Endometrial microvascular endothelial cells (primary cell): ENCODE data around the gene STX5. TPM values are rescaled to one million over a fixed set of nuclear protein-coding genes. Genes with fewer than 3 reads are reported as not detected.

Source experiments
- total RNA-seq: library from RNA; depleted of rRNA; stranded (reverse); fragments of >200 nt; gene quantifications from one replicate; pipeline ENCODE4 v1.2.3, GENCODE V29; 2015; ENCODE audit errors: inconsistent ontology term

STX5 gene
- total RNA-seq, 1 donor from 2014 or later, result 33.4 TPM

Other genes starting within 250 kb of the STX5 start
- 12.7 TPM for gene TUT1, start 240.5 kb downstream of the STX5 start, total RNA-seq
- 195 TPM for gene MTA2, start 230.2 kb downstream of the STX5 start, total RNA-seq
- gene EML3, start 219.3 kb downstream of the STX5 start, total RNA-seq, result 42.1 TPM
- 8.0 TPM for gene ROM1, start 218.8 kb downstream of the STX5 start, total RNA-seq
- gene B3GAT3, start 210.1 kb downstream of the STX5 start, total RNA-seq, result 40.0 TPM
- gene GANAB, start 185.4 kb downstream of the STX5 start, total RNA-seq, result 294 TPM
- 35.2 TPM for gene INTS5, start 178.7 kb downstream of the STX5 start, total RNA-seq
- gene C11orf98, start 166.8 kb downstream of the STX5 start, total RNA-seq, result 87.7 TPM
- 3.9 TPM for gene CSKMT, start 166.7 kb downstream of the STX5 start, total RNA-seq
- 12.4 TPM for gene UQCC3, start 160.4 kb downstream of the STX5 start, total RNA-seq
- 5.8 TPM for gene LBHD1, start 159.8 kb downstream of the STX5 start, total RNA-seq
- 89.8 TPM for gene UBXN1, start 153.0 kb downstream of the STX5 start, total RNA-seq
- gene LRRN4CL, start 142.5 kb downstream of the STX5 start, total RNA-seq, result not detected
- gene BSCL2, start 124.6 kb downstream of the STX5 start, total RNA-seq, result 55.5 TPM
- not detected for gene GNG3, start 124.4 kb downstream of the STX5 start, total RNA-seq
- gene HNRNPUL2, start 104.6 kb downstream of the STX5 start, total RNA-seq, result 6.7 TPM
- gene TTC9C, start 103.6 kb downstream of the STX5 start, total RNA-seq, result 28.1 TPM
- 9.9 TPM for gene ZBTB3, start 77.9 kb downstream of the STX5 start, total RNA-seq
- 85.5 TPM for gene POLR2G, start 70.5 kb downstream of the STX5 start, total RNA-seq
- 22.1 TPM for gene TAF6L, start 60.7 kb downstream of the STX5 start, total RNA-seq
- 91.6 TPM for gene TMEM179B, start 44.6 kb downstream of the STX5 start, total RNA-seq
- gene TMEM223, start 40.0 kb downstream of the STX5 start, total RNA-seq, result 27.6 TPM
- gene NXF1, start 26.6 kb downstream of the STX5 start, total RNA-seq, result 45.7 TPM
- gene TEX54, start 790 bp upstream of the STX5 start, total RNA-seq, result not detected
- 49.7 TPM for gene WDR74, start 7.5 kb upstream of the STX5 start, total RNA-seq
- gene SLC3A2, start 48.8 kb upstream of the STX5 start, total RNA-seq, result 224 TPM
- gene CHRM1, start 89.3 kb upstream of the STX5 start, total RNA-seq, result not detected
- not detected for gene SLC22A6, start 152.9 kb upstream of the STX5 start, total RNA-seq
- gene SLC22A8, start 183.8 kb upstream of the STX5 start, total RNA-seq, result not detected